Right kidney (tissue), 1 donor: ENCODE measurements around the gene RNF123.
"Not testable (repeated sequence)": the region's sequence is repeated elsewhere in the genome, so short reads cannot be mapped to it uniquely, and the experiment has no call there.

Source experiments
- DNase-seq: peaks from one replicate; pipeline ENCODE4 v3.0.0-alpha.2; 2016

The RNF123 gene

DNA sequence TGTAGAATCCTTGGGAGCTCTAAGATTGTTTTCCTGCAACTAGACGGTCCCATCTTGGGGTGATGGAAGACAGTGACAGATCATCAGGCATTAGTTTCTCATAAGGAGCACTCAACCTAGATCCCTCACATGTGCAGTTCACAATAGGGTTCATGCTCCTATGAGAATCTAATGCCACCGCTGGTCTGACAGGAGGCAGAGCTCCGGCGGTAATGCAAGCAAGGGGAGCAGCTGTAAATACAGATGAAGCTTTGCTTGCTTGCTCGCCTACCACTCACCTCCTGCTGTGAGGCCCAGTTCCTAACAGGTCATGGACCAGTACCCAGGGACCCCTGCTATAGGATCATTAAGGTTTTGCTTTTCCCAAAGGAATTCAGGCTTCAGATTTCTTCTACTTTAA, 59.5 kb downstream of the RNF123 start:
- DNase-seq: not testable (repeated sequence)

DNA sequence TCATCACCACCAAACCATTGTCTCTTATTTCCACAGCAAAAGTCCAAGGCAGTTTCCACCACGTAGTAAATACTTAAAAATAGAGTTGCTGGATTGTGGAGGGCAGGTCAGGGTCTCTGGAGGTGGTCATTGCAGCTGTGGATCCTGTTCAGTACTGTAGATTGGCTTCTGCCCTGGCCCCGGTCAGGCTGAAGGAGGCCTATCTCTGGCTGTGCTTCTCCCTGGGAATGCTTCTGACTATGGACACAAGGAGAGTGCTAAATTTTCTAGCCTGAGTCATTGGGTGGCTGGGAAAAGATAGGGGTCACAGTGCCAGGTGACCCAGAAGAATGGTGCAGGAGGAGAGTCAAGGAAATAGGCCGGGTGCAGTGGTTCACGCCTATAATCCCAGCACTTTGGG, 60.7 kb downstream of the RNF123 start:
- no peak for DNase-seq

DNA sequence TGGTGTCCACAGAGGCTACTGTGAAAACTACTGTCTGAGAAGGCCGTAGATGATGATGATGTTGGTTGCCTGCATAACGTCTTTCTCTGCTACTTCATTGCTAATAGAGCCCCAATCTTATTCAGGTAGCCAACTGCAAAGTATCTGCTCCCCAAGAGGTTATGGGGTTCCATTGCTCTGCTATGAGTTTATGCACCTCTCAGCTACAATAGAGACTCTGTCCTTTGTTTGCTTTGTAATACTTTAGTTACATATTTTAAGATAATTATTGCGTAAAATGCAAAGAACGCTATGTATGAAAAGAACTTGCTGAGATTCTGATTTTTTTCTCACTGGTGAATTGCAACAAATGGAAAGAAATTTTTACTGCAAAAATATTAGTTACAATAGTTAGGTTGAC, 62.1 kb downstream of the RNF123 start:
- DNase-seq: no peak

DNA sequence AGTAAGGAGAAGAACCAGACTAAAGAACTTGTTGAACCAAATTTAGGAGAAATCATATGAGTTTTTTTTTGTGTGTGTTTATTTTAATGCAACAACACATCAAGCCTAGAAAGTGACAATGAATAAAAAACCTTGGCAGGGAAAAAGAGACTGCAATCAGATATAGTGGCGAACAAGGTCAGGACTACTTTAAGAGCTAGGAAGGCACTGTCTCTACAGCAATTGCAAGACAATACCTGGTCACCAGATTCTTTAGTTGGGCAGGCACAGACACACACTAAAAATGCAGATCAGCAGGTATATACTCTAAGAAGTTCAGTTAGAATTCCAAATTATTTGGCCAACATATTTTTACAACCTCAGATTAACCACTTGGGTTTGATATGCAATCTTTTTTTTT, 65.2 kb downstream of the RNF123 start:
- DNase-seq: no peak

DNA sequence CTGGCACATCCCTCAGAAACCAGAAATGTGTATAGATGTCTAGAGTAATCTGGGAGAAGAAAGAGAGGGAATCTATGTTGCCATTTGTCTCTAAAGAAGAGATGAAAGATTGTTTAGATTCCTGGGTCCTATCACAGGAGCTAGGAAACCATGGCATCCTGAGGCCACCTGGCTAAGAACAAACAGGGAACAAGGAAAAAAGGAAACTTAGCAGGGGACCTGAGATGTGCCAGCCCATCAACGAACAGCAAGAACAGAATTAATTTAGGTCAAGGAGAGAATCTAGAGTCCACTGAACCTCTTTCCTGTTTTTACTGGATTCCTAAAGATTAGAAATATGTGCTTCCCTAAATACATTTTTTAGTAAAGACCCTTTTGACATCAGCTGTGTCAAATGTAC, 66.7 kb downstream of the RNF123 start:
- DNase-seq: no peak

DNA sequence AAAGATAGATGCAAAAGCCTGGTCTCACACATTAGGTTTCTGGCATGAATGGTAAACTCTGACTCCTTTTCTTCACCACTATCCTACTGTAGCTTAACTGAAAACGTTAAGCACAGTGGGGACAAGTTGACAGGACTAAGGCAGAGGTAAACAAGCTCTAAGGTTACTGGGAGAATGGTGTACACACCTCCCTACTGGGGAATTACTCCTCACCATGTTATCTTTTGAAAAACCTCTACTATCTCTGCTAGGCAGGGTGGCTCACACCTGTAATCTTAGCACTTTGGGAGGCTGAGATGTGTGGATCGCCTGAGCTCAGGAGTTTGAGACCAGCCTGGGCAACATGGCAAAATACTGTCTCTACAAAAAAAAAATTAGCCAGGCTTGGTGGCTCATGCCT, 67.8 kb downstream of the RNF123 start:
- no peak for DNase-seq

DNA sequence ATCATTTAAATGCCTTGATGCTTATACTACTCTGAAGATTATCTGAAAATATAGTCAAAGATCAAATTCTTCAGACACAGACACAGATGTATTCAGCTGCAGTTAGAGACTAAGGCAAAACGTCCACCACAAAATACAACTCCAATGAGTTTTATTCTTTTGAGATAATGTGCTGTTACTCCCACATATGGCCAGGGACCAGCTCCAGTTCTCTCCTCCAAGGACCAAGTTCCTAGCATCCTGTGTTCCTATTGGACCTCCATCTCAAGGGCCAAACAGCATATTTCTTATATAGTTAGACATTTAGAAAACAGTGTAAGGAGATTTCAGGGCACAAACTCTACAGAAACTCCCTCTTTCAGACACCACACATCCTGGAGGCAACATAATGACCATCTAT, 69.9 kb downstream of the RNF123 start:
- DNase-seq: no peak

DNA sequence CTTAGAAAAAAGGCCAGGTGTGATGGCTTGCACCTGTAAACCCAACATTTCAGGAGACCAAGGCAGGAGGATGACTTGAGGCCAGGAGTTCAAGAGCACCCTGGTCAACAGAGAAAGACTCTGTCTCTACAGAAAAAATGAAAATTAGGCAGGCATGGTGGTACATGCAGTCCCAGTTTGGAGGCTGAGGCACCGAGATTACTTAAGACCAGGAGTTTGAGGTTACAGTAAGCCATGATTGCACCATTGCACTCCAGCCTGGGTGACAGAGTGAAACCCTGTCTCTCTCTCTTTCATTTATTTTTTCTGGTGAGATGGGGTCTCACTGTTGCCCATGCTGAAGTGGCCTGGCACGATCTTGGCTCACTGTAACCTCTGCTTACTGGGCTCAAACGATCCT, 72.3 kb downstream of the RNF123 start:
- DNase-seq: no peak

DNA sequence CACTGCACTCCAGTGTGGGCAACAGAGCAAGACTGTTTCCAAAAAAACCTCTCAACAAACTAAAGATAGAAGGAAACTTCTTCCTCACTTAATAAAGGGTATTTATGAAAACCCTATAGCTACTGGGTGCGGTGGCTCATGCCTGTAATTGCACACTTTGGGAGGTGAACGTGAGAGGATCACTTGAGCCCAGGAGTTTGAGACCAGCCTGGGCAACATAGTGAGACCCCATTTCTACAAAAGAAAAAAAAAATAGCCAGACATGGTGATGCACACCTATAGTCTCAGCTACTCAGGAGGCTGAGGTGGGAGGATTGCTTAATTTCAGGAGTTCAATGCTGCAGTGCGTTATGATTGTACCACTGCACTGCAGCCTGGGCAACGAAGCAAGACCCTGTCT, 74.6 kb downstream of the RNF123 start:
- DNase-seq: no peak

DNA sequence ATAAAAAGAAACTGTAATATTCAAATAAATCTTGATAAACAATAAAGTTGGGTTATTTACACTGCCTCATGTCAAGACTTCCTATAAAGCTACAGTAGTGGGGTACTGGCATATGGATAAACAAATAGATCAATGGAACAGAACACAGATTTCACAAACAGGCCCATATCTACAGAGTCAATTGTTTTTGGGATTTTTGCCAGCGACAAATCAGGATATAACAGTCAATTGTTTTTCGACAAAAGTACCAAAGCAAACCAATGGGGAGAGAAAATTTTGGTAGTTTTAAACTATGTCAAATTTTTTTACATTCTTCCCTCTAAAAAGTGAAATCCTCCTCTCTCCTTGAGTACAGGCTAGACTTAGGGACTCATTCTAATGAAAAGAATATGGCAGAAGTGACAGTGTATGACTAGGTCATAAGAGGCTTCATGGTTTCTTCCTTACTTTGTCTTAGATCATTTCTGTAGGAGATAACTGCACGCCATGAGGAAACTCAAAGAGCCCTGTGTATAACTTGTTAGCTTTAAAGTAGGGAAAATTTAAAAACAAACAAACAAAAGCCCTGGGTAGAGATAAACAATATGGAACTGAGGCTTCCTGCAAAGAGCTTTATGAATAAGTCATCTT, 80.0 kb downstream of the RNF123 start:
- DNase-seq: no peak

DNA sequence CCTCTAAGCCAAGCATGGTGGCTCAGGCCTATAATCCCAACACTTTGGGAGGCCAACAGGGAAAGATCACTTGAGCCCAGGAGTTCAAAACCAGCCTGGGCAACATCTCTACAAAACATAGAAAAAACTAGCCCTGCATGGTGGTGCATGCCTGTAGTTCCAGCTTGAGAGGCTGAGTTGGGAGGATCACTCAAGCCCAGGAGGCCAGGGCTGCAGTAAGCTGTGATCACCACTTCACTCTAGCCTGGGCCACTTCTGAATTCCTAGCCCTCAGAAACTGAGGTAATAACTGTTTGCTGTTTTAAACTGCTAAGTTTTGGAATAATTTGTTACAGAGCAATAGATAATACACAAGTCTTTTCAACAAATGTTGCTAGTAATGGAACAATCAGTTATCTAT, 80.6 kb downstream of the RNF123 start:
- no peak for DNase-seq
